HUES48 (cell line): ENCODE measurements around the gene MPV17L2.

Experiments
- H3K27ac ChIP-seq: one replicate; pipeline ENCODE4 v1.7.0; 2013; ENCODE audit warnings: low read depth, low read length, inconsistent platforms
- H3K27me3 ChIP-seq: 2 replicates; pipeline ENCODE4 v1.6.1; 2013; ENCODE audit warnings: mild to moderate bottlenecking, low read length; ENCODE audit not compliant: control insufficient read depth, insufficient read depth
- H3K36me3 ChIP-seq: 2 replicates; pipeline ENCODE4 v1.6.1; 2013; ENCODE audit warnings: low read length; ENCODE audit not compliant: control insufficient read depth, insufficient read depth
- H3K4me1 ChIP-seq: 2 replicates; pipeline ENCODE4 v1.6.1; 2013; ENCODE audit warnings: mild to moderate bottlenecking, low read length; ENCODE audit not compliant: control insufficient read depth, insufficient read depth
- H3K4me3 ChIP-seq: 2 replicates; pipeline ENCODE4 v1.5.1; 2013; ENCODE audit warnings: mild to moderate bottlenecking, low read depth, low read length
- H3K9ac ChIP-seq: 2 replicates; pipeline ENCODE4 v1.6.1; 2013; ENCODE audit warnings: mild to moderate bottlenecking, low read depth, low read length, moderate library complexity
- H3K9me3 ChIP-seq: 2 replicates; pipeline ENCODE4 v1.6.1; 2013; ENCODE audit warnings: low read length; ENCODE audit not compliant: control insufficient read depth, insufficient read depth

Gene MPV17L2

GRCh38 chr19:18220632-18221275 lies 27.7 kb downstream of the MPV17L2 start:
- Histone ChIP-seq H3K4me3 (peak overlapping the region; percentile 49; the same call in 1 of the 2 replicates), H3K4me1 (peaks cover 6% of the 10 kb centered on the region; the same call in 1 of the 2 replicates), H3K36me3 (no peaks in the 10 kb centered on the region), H3K9me3 (no peaks in the 10 kb centered on the region), H3K27me3 (peaks cover 11% of the 10 kb centered on the region), H3K9ac (no peak overlapping the region), H3K27ac (no peak overlapping the region)

DNA sequence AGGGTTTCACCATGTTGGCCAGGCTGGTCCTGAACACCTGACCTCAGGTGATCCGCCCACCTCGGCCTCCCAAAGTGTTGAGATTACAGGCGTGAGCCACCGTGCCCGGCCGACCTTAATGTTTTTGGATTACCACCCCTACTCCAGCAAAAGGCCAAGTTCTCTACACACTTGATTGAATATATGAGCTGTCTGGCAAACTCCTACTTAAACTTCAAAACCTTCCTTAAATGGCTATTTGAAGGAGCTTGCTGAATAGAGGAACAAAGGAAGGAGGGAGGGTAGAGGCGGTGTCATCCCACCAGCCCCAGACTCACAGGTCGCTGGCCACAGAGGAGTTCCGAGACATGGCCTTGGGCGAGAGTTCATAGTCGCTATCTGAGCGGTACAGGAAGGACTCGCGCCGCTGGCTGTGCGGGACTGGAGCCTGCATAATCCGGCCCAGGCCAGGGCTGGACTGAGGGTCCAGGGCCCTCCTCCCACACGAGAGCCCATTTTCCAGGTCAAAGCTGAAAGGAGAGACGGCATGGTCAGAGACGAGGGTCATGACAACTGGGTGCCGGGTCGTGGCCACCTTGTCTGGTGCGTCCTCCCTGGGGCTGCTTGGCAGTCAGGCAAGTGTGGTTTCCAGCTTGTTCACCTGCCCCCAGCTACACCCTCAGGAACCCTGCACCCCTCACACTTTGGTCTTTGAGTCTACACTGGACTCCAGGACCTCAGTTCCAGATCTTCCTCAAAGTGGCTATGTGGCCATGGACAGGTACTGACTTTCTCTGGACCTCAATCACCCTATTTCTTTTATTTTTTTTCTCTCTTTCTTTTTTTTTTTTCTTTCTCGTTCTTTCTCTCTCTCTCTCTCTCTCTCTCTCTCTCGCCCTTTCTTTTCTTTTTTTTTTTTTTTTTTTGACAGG lies 29.1 kb downstream of the MPV17L2 start:
- Histone ChIP-seq H3K9ac (no peak overlapping the region), H3K4me1 (peaks cover 9% of the 10 kb centered on the region; the same call in 1 of the 2 replicates), H3K4me3 (no peak overlapping the region), H3K27ac (no peak overlapping the region), H3K36me3 (no peaks in the 10 kb centered on the region), H3K9me3 (no peaks in the 10 kb centered on the region), H3K27me3 (peaks cover 24% of the 10 kb centered on the region)

DNA sequence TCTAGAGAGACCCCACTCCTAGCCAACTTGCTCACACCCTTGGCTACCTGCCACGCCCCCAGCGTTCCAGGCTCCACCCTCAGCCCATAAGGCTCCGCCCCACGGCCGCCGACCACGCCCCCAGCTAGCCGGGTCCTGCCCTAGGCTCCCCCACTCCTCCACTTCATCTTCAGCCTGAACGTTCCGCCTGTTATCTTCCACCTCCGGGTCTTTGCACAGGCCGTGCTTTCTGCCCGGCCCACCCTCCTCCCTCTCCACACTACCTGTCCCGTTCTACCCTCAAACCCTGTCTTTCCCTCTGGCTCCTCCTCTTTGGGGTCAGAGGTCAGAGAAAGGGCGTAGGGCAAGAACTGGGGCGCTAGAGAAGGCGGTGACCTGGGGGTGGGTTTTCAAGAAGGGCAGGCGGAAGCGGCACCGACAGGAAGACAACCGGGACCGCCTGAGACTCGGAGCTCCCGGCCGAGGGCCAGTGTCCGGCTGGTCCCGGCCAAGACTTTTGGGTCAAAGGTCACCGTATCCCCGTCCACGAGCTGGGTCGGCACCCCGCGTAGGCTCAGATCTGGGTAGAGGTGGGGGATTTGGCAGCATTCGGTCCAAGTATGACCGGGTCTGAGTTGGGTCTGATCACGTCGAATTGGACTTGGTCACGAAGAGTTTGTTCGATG lies 31.0 kb downstream of the MPV17L2 start:
- Histone ChIP-seq H3K4me1 (peaks cover 9% of the 10 kb centered on the region; the same call in 1 of the 2 replicates), H3K36me3 (no peaks in the 10 kb centered on the region), H3K27ac (peak overlapping the region; percentile 92), H3K9ac (peak overlapping the region; percentile 78), H3K9me3 (no peaks in the 10 kb centered on the region), H3K27me3 (peaks cover 25% of the 10 kb centered on the region), H3K4me3 (peak overlapping the region; percentile 85)

- H3K9ac ChIP-seq, result peak overlapping the region; percentile 78
- H3K9me3 ChIP-seq, result no peaks in the 10 kb centered on the region
- peaks cover 9% of the 10 kb centered on the region; the same call in 1 of the 2 replicates for H3K4me1 ChIP-seq
- peak overlapping the region; percentile 92 for H3K27ac ChIP-seq
- peak overlapping the region; percentile 85 for H3K4me3 ChIP-seq
- no peaks in the 10 kb centered on the region for H3K36me3 ChIP-seq
- H3K27me3 ChIP-seq, result peaks cover 25% of the 10 kb centered on the region
These were observed 31.7 kb downstream of the MPV17L2 start for GRCh38 chr19:18224525-18225354.

- Histone ChIP-seq H3K4me1 (peaks cover 9% of the 10 kb centered on the region; the same call in 1 of the 2 replicates), H3K27ac (no peak overlapping the region), H3K9ac (no peak overlapping the region), H3K27me3 (peaks cover 25% of the 10 kb centered on the region), H3K9me3 (no peaks in the 10 kb centered on the region), H3K36me3 (no peaks in the 10 kb centered on the region), H3K4me3 (peak overlapping the region; percentile 85)
These were observed 32.3 kb downstream of the MPV17L2 start for GRCh38 chr19:18225355-18225701.

DNA sequence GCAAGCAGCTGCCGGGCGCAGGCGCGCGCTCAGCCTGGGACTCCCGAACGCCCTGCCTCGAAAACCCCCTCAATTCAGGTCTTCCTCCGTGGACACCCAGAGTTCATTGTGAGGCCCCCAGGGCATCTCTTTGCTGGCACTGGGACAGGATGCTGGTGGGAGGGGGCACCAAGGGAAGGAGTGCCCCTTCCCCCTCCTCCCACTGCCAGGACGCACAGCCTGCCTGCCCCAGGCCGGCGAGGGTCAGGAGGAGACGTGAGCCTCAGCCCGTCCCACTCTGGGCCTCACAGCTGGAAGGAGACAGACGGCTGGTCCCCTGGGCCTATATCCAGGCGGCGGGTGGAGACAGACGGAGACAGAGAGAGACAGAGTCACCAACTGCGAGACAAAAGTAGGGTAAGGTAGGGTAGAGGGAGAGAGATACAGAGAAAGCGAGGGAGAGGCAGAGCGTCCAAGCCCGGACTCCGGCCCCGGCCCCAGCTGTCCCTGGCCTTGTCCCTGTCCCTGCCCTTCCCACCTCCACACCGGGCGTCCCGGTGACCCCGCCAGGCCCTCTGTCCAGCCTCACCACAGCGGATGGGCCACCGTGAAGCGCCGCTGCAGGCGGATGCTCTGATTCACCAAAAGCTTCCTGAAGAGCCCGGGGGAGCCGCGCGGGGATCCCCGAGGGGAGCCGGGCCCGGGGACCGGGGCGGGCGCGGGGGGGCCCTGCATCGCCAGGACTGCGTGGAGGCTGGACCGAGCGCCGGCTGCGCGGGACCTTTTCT lies 32.9 kb downstream of the MPV17L2 start, which contains the start of gene PDE4C:
Gene PDE4C, minus strand, starts transcription at position 737 of the 767 bp plus-strand sequence. Its CDS starts 23 bp downstream, at position 714.
- Histone ChIP-seq H3K27me3 (peaks cover 25% of the 10 kb centered on the region), H3K4me1 (peaks cover 13% of the 10 kb centered on the region; the same call in 1 of the 2 replicates), H3K27ac (no peak within 1 kb of the TSS), H3K36me3 (no peaks in the 10 kb centered on the region), H3K9me3 (no peaks in the 10 kb centered on the region), H3K4me3 (peak within 1 kb of the TSS; percentile 85), H3K9ac (no peak within 1 kb of the TSS)

DNA sequence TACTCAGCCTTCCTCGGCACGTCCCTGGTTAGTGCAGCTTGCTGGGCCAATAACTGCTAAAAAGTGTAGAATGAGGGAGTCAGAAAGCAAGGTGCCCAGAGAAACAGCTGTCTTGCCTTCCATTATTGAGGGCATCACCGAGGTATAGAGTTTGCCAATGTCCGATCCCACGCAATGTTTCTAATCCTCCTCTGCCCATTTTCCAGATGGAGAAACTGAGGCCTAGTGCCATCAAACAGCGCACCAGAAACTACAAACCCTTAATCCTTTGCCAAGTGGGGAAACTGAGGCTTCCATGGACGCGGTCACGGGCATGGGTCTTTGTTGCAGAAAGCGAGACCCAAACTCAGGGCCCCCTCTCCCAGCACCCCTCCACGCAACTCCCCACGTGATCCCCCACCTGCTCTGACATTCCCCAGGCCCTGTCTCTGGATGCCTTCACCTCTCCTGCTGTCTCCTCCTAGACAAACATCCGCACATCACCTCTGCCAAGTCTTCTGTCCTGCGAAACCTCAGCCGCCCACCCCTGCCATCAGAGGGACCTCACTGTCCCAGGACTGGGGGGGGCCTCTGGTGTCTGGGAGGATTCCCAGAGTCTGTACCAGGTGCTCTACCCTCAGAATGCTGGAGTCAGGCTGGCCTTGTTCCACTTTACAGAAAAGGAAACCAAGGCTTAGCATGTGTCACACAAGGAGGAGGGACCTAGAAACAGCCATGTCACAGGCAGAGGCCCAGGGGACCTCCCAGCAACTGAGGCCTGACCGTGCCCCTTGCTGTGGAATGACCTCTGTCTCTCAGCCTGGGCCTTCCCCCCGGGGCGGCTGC lies 34.1 kb downstream of the MPV17L2 start:
- no peak overlapping the region for H3K4me3 ChIP-seq
- H3K27ac ChIP-seq, result no peak overlapping the region
- no peaks in the 10 kb centered on the region for H3K36me3 ChIP-seq
- H3K27me3 ChIP-seq, result peaks cover 25% of the 10 kb centered on the region
- no peak overlapping the region for H3K9ac ChIP-seq
- no peaks in the 10 kb centered on the region for H3K9me3 ChIP-seq
- H3K4me1 ChIP-seq, result peaks cover 24% of the 10 kb centered on the region

DNA sequence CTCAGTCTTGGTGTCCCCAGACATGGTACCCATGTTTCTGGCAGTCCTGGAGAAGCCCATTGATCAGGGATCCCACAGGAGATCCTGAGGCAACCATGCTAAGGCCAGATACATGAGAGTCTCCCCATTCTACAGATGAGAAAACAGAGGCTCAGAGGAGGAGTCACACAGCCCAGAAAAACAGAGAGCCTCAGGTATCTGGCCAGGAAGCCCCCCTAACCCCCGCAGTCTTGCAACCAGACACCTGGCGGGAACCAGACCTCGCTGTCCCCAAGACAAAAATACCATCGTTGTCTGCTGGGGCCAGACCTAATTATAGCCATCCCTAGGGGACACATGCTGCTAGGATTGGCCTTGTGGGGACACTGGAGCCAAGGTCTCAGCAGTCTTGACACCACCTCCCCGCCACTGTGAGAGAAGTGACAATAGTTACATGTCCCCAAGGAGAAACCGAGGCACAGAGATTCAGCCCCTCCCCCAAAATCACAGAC lies 34.8 kb downstream of the MPV17L2 start:
- H3K4me3 ChIP-seq, result no peak overlapping the region
- no peak overlapping the region for H3K9ac ChIP-seq
- no peak overlapping the region for H3K27ac ChIP-seq
- H3K4me1 ChIP-seq, result peaks cover 29% of the 10 kb centered on the region
- no peaks in the 10 kb centered on the region for H3K9me3 ChIP-seq
- peaks cover 25% of the 10 kb centered on the region for H3K27me3 ChIP-seq
- H3K36me3 ChIP-seq, result no peaks in the 10 kb centered on the region

- Histone ChIP-seq H3K9me3 (no peaks in the 10 kb centered on the region), H3K27me3 (peaks cover 25% of the 10 kb centered on the region), H3K27ac (no peak overlapping the region), H3K36me3 (no peaks in the 10 kb centered on the region), H3K4me1 (peaks cover 29% of the 10 kb centered on the region), H3K4me3 (no peak overlapping the region), H3K9ac (no peak overlapping the region)
These were observed 36.5 kb downstream of the MPV17L2 start for GRCh38 chr19:18229474-18229873.
